Middle frontal gyrus (tissue), 1 donor: ENCODE results near the gene HSPG2.
"Not testable (repeated sequence)": the region's sequence is repeated elsewhere in the genome, so short reads cannot be mapped to it uniquely, and the experiment has no call there.

Source experiments
- DNase-seq: peaks from one replicate; pipeline ENCODE4 v3.0.0-alpha.2; 2015; ENCODE audit warnings: low spot score; ENCODE audit errors: extremely low spot score

The HSPG2 gene

GRCh38 chr1:21956720-21957552, 19.8 kb upstream of the HSPG2 start:
- DNase-seq, result no peak

- DNase-seq, result no peak
Measured at GRCh38 chr1:21955501-21956281, 18.6 kb upstream of the HSPG2 start.

- DNase-seq, result no peak
Measured at GRCh38 chr1:21955058-21955457, 17.9 kb upstream of the HSPG2 start.

GRCh38 chr1:21952786-21953520, 15.8 kb upstream of the HSPG2 start:
- no peak for DNase-seq

- no peak for DNase-seq
Measured at GRCh38 chr1:21951226-21951870, 14.2 kb upstream of the HSPG2 start.

GRCh38 chr1:21950734-21951133, 13.6 kb upstream of the HSPG2 start:
- DNase-seq, result no peak

- DNase-seq, result no peak
Measured at GRCh38 chr1:21946836-21947587, 9.9 kb upstream of the HSPG2 start.

DNA sequence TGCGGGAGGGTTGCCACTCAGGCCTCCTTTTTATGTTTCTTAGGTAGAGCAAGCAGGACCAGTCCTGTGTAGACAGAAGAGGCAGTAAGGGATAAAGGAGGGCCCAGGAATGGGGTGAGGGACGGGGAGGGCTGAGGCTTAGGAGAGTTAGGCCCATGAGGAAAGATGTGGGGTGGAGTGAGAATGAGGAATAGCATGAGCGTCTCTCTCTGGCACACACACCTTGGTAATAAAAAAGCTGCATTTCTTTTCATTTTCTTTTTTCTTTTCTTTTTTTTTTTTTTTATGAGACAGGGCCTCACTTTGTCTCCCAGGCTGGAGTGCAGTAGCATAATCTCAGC, 7.6 kb upstream of the HSPG2 start:
- no peak for DNase-seq

- DNase-seq, result not testable (repeated sequence)
Measured at GRCh38 chr1:21942959-21943640, 6.0 kb upstream of the HSPG2 start.

- DNase-seq, result no peak
Measured at GRCh38 chr1:21942464-21942863, 5.4 kb upstream of the HSPG2 start.

- no peak for DNase-seq
Measured at GRCh38 chr1:21941370-21941769, 4.3 kb upstream of the HSPG2 start.

DNA sequence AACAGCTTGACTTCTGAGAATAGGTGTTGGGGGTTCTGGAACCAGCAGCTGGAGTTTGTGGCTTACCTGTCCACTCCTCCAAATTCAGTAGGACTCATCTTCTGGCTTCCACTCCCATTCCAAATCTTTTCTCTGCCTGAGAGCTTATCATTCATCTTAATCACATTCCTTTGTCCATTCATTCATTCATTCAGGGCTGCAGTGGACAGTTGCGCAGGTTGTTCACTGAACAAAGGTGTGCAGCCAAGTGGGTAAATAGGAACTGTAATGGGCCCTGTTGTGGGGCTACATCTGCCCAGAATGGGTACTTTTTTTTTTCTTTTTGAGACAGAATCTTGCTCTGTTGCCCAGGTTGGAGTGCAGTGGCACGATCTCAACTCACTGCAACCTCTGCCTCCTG, 3.4 kb upstream of the HSPG2 start:
- DNase-seq, result no peak

DNA sequence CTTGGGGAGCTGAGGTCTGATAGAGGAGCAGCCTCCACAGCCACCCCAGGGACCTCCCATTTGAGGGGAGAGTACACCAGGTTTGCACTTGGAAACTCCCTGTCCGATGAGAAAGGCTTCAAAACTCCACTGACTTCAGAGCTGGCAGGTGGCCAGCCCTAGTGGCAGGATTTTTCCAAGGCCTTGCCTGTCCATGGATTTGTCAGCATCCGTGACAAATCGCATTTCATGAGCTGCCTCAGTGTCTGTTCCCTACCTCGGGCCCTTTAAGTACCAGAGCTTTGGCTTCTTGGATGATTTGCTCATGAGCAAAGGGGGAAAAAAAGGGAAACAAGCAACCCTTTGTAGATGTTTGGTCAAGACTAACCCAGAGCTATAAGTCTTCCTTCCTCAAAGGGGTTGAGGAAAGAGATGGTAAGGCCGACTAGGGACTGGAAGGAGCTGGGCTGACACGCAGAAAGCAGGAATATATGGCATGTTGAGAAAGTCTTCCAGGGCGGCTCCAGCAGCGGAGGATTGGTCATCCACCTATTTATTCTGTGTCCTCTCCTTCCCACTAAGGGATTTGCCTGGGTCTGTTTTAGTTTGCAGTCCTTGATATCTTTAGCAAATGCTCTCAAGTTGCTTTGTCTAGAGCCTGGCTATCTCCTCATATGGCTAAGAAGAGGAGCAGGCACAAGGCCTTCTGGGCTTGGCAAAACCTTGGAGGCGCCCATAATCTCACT, 2.7 kb upstream of the HSPG2 start:
- peak; percentile 36 for DNase-seq

- no peak for DNase-seq
Measured at GRCh38 chr1:21938732-21939538, 1.8 kb upstream of the HSPG2 start.

DNA sequence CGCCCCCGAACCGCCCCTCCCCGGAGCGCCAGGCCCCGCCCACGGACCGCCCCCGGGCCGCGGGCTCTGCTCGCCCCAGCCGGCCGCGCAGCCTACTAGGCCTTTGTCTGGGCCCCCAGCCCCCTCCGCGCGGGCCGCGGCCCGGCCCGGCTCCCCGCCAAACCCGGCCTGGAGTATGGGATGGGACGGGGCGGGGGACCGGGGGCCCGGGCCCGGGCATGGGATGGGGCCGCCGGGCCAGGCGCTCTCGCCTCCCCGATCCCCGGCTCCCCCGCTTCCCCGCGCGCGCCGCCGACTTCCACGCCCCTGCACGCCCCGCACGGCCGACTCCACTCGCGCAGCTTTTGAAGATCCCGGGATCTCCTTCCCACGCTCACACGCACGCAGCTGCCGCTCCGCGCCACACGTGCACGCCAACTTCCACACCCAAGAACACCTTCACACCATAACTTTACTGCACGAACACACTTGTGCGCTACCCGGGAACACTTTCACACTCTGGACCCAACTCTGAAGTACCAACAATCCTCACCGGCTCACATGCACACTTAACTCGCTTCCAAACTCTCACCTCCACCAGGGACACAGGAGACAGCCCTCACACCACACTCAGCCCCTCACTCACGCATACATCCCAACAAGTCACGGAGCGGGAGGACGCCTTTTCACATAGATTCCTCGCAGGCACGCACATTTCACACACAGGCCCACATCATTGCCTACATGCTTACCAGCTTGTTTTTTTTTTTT, 437 bp upstream of the HSPG2 start:
- DNase-seq, result peak; percentile 40

DNA sequence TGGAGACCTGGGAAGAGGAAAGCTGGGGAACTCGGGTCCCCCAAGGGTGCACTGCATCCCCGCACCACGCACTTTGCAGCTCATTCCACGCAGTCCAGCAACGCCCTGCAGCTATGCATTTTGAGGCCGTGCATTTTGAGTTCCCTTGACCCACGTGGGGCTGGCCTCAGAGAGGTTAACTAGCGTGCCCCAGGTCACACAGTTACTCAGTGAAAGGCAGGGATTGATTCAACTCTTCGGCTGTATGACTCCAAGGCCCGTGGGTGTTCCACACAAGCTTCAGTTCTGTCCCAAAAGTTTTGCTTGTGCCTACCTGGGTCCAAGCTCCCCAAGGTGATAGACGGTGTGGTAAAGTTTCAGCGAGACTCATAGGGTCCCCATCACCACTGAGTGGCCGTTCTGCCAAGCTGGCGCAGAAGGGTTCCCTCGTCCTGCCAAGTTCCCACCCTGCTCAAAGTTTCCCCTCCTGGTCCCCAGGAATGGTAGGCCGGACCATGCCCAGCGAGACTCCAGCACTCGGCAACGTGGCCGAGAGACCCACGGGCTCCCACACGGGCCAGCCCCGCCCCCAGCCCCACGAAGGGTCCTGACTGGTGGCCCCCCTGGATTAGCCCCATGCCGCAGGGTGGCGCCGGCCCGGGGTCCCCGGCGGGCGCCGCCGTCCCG, 611 bp downstream of the HSPG2 start:
- no peak for DNase-seq

GRCh38 chr1:21935891-21936365, 1.2 kb downstream of the HSPG2 start:
- DNase-seq, result no peak
